Transverse colon (tissue), 4 donors: ENCODE measurements around the gene LMOD1.

ENCODE experiments used
- CTCF ChIP-seq, 5 experiments: fragments of 200-600 bp in 3 of 5; fragments of 450-650 bp in 2 of 5; sonication (generic) in 3 of 5; IDR thresholded peaks; 1 replicate in 2 of 5; 2 replicates in 3 of 5; pipeline ENCODE4 v1.5.1; 2016 to 2017; ENCODE audit warnings: antibody characterized with exemption in 5 of 5, inconsistent platforms in 3 of 5, mild to moderate bottlenecking in 2 of 5, moderate library complexity in 1 of 5
- EP300 ChIP-seq: sonication (generic); formaldehyde crosslinking; IDR thresholded peaks from one replicate; pipeline ENCODE4 v1.6.1; 2017; ENCODE audit warnings: antibody characterized with exemption, low read depth
- POLR2AphosphoS5 ChIP-seq, 3 donors: sonication (generic); formaldehyde crosslinking; IDR thresholded peaks; one replicate each; pipeline ENCODE4 v1.6.1; 2016; ENCODE audit warnings: antibody characterized with exemption in 3 of 3

GRCh38 chr1:201888282-201889089 lies 57.9 kb downstream of the LMOD1 start, which contains the start of gene SHISA4:
- no peak for TF ChIP-seq EP300
- TF ChIP-seq CTCF (IDR thresholded peaks at IDR 0.05), result no peak
- peak in 2 of 3 donors; percentile 41 to 58 for TF ChIP-seq POLR2AphosphoS5 (IDR thresholded peaks at IDR 0.05)
